Suppressor macrophage treated with lipopolysaccharide for 1 hour (primary cell): Measurements from ENCODE around the gene PDGFC.
"Not testable (repeated sequence)": the region's sequence is repeated elsewhere in the genome, so short reads cannot be mapped to it uniquely, and the experiment has no call there.

ENCODE experiments used
- DNase-seq, 3 donors: peaks; one replicate each; pipeline ENCODE4 v3.0.0-alpha.2; 2020 to 2022

PDGFC gene

DNA sequence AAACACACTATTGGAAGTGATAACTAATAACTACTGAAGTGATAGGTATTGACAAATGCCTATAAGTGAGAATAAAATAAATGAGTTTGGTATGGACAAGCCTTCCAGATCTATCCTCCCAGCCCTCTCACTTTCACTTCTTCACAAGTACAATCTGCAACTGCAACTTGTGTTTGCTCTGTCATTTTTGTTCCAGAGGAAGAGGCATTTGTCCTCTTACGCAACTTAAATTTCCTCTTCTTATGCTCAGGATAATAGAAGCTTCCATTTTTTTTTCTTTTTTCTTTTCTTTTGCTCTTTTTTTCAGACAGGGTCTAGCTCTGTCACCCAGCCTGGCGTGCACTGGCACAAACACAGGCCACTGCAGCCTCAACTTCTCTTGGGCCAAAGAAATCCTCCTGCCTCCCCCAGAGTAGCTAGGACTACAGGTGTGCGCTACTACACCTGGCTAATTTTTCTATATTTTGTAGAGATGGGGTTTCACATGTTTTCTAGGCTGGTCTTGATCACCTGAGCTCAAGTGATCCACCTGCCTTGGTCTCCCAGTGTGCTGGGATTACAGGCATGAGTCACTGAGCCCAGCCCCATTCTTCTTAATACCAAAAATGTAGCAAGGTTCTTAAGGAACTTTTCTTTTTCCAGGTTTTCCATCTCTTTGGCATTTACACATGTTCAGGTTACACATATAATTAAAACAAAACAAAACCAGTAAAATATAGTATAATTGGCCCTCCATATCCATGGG, 73.1 kb downstream of the PDGFC start:
- DNase-seq: peak; percentile 66 to 77 (median 76)

DNA sequence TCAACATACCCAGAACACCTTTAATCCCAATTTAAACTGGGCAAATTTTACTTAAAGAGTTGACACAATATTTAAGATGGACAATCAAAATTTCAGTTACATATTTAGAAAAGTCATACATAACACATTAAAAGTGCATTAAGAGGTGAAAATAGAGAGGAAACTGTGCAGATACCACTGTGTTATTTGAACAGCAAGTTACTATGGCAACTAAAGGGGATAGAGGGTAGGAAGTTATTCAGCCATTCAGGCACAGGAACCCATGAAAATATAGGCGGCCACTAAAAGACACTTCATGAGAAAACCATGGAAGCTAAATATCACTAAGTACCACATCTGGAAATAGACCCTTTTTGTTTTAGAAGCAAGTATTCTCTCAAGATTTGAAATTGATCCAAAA, 75.1 kb downstream of the PDGFC start:
- no peak for DNase-seq

DNA sequence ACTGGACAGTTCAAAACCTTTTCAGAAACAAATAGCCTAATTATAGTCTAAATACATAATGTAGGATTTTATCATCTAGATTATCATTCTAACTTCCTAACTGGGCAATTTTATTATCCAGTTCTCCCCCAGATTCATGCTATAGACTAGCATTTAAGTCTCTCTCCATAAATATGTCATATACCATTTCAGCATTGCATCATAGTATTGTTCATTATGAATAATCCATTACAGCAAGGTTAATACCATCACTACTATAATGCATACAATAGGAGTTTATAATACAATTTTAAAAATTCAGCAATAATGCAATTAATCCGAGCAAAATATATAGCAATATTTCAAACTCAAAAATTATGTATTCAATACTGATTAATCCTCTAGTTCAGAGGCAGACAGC, 77.4 kb downstream of the PDGFC start:
- DNase-seq: no peak

DNA sequence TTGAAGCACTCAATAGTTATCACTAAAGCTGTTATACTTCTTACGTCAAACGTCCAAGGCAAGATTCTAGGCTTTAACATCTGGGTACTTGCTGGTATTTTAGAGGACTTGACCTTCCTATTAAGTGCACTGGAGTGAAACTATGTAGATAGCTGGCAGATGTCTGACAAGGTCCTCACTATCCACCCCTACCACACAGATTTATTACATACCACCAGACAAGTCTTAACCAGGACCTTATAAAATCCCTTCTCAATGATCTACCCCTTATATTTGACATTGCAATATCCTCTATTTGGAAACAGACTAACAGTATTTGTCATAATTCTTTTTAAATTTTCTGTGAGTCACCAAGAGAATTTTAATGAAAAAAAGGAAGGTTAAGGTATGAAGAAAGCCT, 78.8 kb downstream of the PDGFC start:
- peak in 2 of 3 donors; percentile 65 to 70 for DNase-seq

DNA sequence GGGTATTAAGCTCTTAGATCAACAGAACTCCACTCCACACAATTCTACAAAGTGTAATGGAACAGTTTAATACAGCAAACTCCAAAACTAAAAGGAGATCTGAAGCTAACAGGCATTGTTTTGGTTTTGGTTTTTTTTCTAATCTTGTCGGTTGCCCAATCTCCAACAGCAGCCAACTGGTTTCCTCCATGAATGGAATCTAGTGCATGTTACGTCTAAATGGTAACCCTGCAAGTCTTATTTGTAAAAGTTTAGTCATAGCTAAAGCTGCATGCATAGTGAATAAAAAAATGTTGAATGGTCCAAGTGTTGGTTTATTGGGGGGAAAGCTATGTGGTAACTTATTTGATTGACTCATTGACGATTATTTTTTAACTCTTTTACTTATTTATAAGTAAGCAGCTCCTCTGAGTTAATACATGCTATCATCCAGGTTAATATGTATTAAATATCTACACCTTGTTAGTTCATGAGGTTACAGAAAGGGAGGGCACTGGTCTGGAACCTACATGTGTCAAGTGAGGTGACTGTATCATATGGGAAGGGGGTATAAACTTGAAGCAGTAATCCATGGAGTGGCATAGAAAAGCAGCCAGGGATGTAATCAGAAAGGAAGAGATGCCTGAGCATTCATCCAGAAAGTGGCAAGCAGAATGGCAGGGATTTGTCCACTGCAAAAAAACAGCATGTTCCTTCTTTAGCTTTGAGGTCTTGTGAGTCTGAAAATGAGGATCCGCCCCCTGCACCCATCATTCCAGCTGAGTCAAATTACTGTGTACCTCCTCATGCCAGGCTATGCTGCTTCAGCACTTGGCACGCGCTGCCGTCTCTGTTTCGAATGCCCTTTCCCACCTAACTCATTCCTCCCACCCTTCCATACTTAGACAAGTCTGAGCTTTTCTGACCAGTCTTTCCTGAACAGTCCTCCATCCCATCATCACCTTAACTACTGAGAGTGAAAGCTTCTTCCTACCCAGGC, 81.7 kb downstream of the PDGFC start:
- DNase-seq: peak; percentile 15 to 50 (median 32)

DNA sequence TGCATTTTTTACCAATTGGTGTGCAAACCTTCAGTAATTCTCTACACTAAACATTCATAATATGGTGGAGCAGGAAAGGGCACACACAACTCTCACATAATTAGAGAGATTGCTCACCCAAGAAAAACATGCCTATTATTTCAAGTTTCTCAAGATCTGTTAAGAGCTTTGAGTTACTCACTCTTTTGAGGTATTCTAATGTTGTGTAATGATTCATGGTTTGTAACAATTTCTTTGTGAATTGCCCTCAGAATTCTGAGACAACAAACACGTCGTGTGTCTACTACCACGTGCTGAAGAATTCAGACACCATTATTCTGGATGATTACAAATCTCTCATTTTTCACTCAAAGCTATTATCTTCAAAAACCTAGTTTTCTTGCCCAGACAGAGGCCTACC, 82.8 kb downstream of the PDGFC start:
- peak in 2 of 3 donors; percentile 49 to 52 for DNase-seq

DNA sequence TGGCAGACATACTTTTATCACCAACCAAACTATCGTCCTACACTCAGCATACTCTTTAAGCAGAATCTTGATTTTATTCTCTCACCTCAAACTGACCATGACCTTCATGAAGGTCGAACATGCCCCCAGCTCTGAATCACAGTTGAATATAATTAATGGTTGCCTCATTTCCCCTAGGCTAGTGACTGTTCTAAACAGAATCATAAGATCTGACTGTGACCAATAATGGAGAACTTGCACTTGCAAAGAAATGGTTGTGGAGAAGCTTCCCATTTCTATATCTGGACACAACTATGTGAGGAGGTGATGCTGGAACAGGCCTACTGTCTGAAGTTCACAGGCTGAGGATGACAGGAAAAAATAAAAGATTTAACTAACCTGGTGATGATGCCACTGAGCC, 85.1 kb downstream of the PDGFC start:
- DNase-seq: peak; percentile 8 to 40 (median 25)

DNA sequence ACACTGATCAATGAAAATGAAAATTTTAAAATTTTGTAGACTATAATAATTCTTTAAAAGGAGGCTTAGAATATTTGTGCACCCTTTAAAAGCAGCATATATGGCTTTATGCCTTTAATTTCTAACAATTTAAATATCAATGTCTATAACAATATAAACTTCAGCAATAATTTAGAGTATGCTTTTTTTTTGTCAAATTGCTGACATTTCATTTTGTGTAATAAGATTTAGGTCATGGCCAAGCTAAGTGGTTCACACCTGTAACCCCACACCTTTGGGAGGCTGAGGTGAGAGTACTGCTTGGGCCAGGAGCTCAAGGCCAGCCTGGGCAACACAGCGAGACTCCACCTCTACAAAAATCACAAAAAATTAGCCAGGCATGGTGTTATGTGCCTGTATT, 86.2 kb downstream of the PDGFC start:
- DNase-seq: no peak

DNA sequence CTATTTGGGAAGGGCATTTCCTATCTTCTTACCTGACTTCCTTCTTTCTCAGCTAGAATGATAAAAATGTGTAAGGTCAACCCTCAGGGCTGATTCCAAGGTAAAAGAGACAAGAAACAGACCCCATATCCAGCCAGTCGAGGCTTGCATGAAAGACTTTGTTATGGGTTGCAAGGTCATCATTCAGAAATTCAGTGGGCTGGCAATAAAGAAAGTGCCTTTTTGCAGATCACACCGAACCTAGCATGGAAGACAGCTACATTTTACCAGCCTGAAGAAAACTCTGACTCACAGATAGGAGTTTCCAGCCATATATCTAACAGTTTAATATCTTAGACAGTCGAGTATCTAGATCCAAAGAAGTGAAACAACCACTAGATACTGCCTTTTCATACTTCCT, 87.4 kb downstream of the PDGFC start:
- no peak for DNase-seq

DNA sequence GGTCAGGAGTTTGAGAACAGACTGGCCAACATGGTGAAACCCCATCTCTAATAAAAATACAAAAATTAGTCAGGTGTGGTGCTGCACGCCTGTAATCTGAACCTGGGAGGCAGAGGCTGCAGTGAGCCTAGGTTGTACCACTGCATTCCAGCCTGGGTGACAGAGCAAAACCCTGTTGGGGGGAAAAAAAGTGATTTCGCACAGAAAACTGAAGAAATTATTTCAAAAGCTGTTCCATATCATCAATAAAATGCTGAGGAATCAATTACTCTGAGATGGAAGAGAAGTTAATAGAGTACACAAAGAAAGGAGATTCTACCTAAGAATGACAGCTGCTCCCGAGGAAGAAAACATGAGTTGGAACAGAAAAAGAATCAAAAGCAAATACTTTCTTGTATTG, 95.9 kb downstream of the PDGFC start:
- DNase-seq: no peak

DNA sequence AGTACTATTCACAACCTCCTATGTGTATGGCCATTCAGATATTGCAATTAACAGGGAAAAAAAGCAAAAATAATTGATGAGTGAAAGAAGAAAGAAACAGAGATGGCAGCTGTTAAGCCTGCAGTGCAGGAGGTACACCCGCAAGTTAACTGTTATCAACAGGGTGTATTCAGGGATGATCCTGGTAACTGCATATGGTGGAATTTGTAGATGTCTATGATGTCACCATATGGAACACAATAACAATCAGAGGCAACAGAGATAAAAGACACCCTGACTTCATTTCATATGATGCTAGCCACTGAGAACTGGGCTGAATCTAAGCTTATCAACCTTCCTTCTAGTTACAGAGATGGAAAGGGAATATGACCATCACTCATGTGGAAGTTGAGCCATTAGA, 96.5 kb downstream of the PDGFC start:
- DNase-seq: no peak

DNA sequence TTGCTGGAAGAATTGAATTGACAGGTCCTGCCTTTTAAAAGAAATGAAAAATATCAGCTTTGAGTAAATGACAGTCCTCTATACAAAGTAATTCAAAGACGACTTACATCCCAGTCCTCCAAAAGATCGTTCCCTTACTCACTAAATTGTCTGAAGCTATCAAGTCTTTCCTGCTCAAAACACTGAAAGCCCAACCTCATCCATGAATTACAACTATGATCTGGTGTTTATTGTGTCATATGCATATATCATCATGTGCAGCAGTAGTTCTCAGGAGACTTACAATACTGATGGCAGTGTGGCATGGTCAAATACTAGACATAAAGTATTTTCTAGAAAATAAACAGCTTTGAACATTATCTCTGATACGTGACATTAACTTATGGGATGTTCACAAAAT, 97.8 kb downstream of the PDGFC start:
- no peak for DNase-seq

DNA sequence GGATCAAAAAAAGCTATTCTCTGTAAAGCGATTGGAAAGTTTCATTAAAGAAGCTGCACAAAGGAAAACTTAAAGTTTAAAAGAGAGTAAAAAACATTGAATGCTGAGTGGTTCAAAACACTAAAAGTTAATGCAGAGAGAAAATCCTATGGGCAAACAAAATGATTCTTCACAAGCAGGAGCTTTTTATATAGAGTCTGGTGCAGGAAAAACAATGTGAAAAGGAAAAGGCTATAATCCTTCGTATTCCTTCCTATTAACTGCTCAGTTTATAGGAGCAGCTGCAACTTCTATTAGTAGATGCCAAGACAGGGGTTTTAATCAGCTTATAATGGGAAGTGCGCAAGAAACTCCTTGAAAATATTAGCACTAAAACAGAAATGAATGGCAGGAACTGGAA, 100.7 kb downstream of the PDGFC start:
- DNase-seq: no peak

DNA sequence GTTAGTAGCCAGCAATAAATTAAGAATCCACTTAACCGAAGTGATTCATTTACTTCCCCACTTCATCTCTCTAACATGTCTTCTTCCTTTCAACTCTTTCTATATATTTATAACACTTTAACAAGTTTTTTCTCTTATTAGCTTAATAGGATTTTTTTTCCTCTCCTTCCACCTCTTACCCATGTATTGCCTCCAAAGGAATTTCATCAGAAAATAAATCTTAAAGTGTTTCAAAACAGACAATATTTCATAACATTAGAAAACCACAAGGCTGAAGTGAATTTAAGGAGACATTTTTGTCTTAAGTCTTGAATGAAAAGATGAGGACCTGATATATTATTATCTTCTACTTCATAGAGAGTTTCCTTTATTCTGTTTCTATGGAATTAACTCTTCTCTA, 101.5 kb downstream of the PDGFC start:
- DNase-seq: peak in 2 of 3 donors; percentile 37 to 44

DNA sequence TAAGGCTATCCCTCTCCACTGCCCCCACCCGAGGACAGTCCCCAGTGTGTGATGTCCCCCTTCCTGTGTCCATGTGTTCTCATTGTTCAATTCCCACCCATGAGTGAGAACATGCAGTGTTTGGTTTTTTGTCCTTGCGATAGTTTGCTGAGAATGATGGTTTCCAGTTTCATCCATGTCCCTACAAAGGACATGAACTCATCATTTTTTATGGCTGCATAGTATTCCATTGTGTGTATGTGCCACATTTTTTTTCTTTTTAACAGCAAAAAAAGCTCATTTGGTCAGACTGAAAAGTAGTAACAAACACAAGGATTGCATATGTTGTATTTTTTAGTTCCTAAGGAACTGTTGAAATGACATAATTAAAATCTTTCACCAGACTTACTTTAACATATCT, 105.5 kb downstream of the PDGFC start:
- DNase-seq: not testable (repeated sequence)

DNA sequence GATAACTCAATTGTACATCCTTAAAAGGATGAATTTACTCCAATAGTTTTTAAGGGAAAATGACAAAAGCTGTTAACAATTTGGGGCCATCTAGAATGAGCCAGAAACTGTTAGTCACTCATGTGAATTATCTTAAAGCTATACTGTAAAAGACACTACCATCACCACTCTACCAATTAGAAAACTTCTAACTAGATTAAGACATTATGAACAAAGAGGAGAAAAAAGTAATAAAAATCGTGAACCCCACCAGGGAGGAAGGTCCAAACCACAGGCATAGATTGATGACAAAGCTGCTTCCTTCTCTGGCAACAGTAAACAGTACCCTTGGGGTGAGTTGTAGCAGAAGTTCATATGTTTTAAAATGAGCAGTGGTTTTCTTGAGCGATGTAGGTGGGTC, 106.1 kb downstream of the PDGFC start:
- DNase-seq: no peak

DNA sequence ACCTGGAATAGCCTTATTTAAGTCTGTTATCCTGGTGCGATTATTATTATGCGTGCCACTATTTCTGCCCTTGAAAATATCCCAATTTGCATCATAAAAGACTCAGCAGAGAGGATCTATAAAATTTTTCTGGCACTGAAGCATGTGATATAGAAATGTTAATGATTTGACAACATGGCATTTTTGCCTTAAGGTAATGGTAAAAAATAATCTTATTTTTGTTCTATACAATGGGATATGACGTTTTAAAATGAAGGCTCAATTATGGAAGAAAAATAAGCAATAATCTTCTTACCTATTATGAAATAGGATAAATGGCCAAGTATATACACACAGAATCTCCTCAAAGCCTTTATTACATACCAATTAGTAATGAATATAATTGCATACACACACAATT, 113.5 kb downstream of the PDGFC start:
- no peak for DNase-seq

DNA sequence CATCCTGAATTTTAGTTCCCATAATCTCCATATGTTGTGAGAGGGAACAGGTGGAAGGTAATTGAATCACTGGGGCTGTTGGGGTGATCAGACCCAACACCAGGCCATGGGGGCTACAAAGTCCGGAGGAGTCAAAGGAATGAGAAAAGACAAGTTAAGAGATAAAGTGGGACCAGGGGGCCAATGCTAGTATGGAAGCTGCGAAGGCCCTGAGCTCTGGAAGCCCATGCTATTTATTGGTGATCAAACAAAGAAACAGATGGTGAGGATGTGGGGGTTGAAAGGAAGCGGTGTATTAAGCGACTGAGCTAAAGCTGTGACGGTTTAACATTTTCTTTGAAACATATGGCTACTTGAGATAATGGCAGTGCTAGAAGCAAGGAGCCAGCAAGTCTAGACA, 132.8 kb downstream of the PDGFC start:
- DNase-seq: peak in 1 of 3 donors; percentile 4

DNA sequence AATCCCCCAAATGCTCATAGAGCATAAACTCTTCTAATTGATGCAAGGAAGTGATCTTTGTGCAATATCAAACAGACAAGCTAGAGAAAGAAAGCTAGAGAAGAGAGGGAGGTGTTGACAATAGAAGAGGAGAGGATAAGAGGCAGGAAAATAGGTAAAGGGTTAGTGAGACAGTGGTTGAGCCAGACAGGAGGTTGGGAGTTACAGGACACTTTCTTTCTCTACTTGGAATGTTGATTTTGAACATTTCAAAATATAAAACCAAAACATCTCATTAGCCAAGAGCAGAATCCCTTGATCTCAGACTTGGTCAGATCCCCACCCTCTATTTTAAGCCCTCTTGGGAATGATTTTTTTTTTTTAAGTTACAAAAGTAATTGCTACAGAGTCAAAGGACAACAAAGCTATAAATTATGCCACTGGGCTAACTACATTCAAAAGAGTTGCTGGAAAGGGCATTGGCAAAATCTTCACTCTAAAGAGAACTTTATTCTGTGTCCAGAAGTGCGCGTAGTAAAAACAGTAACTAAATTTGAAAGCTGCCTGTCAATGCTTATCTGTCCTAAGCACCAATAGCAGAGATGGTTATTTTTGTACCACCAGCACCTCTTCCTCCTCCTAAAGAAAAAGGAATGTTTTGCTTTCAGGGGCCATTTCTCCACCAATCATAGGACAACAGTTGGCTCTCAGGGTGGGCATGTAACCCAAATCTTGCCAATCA, 133.8 kb downstream of the PDGFC start:
- no peak for DNase-seq

DNA sequence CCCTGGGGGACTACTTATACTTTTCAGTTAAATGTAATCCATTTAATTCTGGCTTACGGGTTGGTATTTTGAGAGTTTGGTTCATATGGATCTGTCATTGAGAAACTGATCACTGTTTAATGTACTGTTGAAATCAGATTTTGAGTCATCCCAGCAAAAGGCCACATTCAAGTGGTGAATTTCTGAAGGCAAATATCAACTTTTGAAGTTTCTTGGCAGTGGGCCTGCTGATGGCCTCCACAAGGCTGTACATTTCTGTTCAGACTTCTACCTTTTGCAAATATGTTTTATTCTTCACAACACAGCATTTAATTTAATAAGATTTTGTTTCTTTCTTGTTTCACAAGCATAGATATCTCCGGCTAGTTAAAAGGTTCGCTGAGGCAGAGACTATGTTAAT, 138.7 kb downstream of the PDGFC start:
- no peak for DNase-seq

DNA sequence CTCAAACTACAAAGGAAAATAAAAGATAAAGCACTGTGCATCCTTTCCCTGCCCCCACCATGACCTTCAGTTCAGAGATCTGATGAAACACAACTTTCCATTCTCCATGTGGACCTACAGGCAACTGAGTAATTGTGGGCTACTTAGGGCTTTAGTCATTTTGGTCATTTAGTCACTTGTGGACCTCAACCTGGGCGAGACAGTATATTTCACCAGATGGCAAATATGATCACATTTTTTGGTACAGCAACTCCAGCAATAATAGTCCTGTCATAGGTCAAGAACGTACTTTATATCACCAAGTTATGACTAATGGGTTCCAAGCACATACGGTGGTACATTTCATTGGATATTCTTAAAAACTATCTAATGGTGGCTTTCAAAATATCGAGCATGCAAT, 141.2 kb downstream of the PDGFC start:
- DNase-seq: peak; percentile 21 to 63 (median 53)

DNA sequence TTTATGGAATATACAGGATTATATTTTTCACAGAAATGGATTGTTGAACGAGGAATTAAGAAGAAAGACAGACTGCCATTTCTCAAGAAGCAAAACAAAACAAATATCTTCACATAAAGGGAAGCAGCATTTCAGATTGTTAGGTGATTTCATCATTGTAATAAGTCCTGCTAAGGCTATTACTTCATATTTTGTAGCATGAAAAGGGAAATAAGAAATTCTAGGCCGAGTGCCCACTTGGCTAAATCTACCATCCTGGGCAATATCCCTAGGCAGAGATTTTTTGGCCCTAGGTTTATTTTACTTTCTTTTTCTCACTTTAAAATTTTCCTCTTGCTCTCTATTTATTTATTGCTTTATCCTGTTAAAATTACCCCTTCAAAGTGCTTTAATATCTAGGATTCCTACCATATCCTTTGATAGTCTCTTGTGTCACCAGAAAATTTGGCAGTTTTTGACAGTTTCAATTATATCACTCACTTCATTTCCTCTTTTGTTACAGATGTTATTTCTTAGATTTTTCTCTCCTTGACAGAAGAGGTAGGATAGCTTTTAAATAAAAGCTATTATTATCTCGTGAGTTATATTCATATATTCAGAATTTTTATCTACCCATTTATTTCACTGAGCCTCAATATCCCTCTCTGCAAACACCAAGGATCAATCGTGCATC, 142.3 kb downstream of the PDGFC start:
- peak; percentile 64 to 88 (median 85) for DNase-seq

DNA sequence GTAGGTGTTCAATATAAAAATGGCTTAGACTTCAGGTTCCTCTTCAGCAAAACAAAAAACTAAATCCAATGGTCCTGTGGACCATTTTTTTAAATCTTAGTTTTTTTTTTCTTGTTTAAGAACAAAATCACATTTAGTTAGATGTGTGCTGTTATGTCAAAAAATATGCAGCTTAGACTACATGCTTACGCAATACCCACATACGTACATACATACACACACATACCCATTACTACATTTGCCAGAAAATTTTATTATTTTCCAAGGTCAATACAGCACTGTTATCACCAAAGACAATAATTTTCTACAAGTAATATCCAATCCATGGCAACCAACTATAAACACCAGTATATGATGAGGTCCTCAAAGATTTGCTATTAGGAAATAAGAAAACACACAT, 144.1 kb downstream of the PDGFC start:
- no peak for DNase-seq
